Measurements from ENCODE around the gene ZNF581. TPM values are rescaled to one million over a fixed set of nuclear protein-coding genes. Genes with fewer than 3 reads are reported as not detected.

ZNF581 gene
- total and polyA plus RNA-seq, 4 donors = 2.1 to 7.3 (median 5.2) TPM

DNA sequence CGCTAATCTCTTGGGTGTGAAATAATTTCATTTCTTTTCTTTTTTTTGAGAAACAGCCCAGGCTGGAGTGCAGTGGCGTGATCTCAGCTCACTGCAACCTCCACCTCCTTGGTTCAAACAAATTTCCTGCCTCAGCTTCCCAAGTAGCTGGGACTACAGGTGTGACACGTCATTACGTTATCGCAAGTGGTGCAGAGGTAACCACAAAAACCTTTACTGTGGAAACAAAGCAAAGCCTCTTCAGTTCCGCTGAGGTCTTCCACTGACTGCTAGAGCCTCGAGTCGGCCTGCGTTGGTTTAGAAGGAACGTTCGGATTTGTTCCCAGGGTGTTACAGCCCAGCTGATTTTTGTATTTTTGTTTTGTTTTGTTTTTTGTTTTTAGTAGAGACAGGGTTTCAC is 17.1 kb upstream of the ZNF581 start:
- no peaks in the 10 kb centered on the region for H3K27me3 ChIP-seq (ENCODE audit: control insufficient read depth in 4 of 4, insufficient read depth in 4 of 4, low read length in 3 of 4)
- WGBS = 90% methylated on average over 11 of the region's 11 CpGs
- H3K9ac ChIP-seq (ENCODE audit: low read depth in 1 of 2, low read length in 2 of 2) = no peak overlapping the region
- no peak overlapping the region for H3K4me3 ChIP-seq (ENCODE audit: low read depth in 1 of 3, low read length in 3 of 3)
- TF ChIP-seq, protein P1, sequence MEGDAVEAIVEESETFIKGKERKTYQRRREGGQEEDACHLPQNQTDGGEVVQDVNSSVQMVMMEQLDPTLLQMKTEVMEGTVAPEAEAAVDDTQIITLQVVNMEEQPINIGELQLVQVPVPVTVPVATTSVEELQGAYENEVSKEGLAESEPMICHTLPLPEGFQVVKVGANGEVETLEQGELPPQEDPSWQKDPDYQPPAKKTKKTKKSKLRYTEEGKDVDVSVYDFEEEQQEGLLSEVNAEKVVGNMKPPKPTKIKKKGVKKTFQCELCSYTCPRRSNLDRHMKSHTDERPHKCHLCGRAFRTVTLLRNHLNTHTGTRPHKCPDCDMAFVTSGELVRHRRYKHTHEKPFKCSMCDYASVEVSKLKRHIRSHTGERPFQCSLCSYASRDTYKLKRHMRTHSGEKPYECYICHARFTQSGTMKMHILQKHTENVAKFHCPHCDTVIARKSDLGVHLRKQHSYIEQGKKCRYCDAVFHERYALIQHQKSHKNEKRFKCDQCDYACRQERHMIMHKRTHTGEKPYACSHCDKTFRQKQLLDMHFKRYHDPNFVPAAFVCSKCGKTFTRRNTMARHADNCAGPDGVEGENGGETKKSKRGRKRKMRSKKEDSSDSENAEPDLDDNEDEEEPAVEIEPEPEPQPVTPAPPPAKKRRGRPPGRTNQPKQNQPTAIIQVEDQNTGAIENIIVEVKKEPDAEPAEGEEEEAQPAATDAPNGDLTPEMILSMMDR (IDR thresholded peaks at IDR 0.05; ENCODE audit: low read depth, low read length, missing input control) = no peak
- TF ChIP-seq FOXA2 (IDR thresholded peaks at IDR 0.05) (no peak), NR2F2 (IDR thresholded peaks at IDR 0.05) (no peak), RAD21 (IDR thresholded peaks at IDR 0.05) (no peak)
- TF ChIP-seq, protein P2, sequence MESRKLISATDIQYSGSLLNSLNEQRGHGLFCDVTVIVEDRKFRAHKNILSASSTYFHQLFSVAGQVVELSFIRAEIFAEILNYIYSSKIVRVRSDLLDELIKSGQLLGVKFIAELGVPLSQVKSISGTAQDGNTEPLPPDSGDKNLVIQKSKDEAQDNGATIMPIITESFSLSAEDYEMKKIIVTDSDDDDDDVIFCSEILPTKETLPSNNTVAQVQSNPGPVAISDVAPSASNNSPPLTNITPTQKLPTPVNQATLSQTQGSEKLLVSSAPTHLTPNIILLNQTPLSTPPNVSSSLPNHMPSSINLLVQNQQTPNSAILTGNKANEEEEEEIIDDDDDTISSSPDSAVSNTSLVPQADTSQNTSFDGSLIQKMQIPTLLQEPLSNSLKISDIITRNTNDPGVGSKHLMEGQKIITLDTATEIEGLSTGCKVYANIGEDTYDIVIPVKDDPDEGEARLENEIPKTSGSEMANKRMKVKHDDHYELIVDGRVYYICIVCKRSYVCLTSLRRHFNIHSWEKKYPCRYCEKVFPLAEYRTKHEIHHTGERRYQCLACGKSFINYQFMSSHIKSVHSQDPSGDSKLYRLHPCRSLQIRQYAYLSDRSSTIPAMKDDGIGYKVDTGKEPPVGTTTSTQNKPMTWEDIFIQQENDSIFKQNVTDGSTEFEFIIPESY (IDR thresholded peaks at IDR 0.05) = no peak
- TF ChIP-seq, protein P3, sequence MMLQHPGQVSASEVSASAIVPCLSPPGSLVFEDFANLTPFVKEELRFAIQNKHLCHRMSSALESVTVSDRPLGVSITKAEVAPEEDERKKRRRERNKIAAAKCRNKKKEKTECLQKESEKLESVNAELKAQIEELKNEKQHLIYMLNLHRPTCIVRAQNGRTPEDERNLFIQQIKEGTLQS (IDR thresholded peaks at IDR 0.05) = no peak
- TF ChIP-seq, protein P4, sequence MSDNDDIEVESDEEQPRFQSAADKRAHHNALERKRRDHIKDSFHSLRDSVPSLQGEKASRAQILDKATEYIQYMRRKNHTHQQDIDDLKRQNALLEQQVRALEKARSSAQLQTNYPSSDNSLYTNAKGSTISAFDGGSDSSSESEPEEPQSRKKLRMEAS (IDR thresholded peaks at IDR 0.05) = no peak
- no peaks in the 10 kb centered on the region for H3K9me3 ChIP-seq (ENCODE audit: control insufficient read depth in 4 of 4, low read length in 3 of 4)
- peaks cover 0 to 4% (median 0%) of the 10 kb centered on the region in 4 donors for H3K36me3 ChIP-seq (ENCODE audit: control insufficient read depth in 4 of 4, insufficient read depth in 3 of 4, low read depth in 1 of 4, low read length in 3 of 4)
- DNase-seq (ENCODE audit: low spot score) = no peak
- no peak overlapping the region for H3K27ac ChIP-seq (ENCODE audit: low read depth in 1 of 2, low read length in 2 of 2)
- H3K4me1 ChIP-seq (ENCODE audit: control insufficient read depth in 4 of 4, insufficient read depth in 4 of 4, low read length in 3 of 4) = peaks cover 0 to 12% (median 7%) of the 10 kb centered on the region in 4 donors

DNA sequence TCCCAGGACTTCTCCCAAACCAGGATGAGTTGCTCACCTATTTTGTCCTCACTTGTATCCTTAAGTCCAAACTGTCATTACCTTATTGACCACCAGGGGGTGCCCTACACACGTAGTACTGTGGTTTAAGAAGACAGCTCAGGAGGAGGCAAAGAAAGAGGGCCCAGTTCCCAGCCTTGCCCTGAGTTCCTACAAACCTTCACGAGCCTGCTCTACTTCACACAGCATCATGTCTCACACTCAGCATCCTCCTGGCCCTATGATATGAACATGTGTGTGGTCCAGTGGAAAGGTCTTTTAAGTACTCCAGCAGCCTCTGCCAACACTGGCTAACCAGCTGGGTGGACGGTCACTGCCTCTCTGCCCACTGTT is 11.0 kb upstream of the ZNF581 start:
- 30% methylated on average over 3 of the region's 3 CpGs for WGBS
- TF ChIP-seq EGR1 (IDR thresholded peaks at IDR 0.05; ENCODE audit: low read depth in 2 of 2) (no peak), JUND (IDR thresholded peaks at IDR 0.05) (no peak), SP1 (IDR thresholded peaks at IDR 0.05) (no peak), NR2F2 (IDR thresholded peaks at IDR 0.05) (no peak), GABPA (IDR thresholded peaks at IDR 0.05 in 1 of 2, conservative IDR thresholded peaks at IDR 0.05 in 1 of 2) (peak in 1 of 2 donors; percentile 56), HNF4A (conservative IDR thresholded peaks at IDR 0.05) (peak in 1 of 2 donors; percentile 43), RAD21 (IDR thresholded peaks at IDR 0.05) (peak; percentile 88 to 94), FOXA1 (IDR thresholded peaks at IDR 0.05) (no peak)
- TF ChIP-seq, protein P1 (IDR thresholded peaks at IDR 0.05; ENCODE audit: low read depth, low read length, missing input control) = peak; percentile 85
- TF ChIP-seq, protein P5, sequence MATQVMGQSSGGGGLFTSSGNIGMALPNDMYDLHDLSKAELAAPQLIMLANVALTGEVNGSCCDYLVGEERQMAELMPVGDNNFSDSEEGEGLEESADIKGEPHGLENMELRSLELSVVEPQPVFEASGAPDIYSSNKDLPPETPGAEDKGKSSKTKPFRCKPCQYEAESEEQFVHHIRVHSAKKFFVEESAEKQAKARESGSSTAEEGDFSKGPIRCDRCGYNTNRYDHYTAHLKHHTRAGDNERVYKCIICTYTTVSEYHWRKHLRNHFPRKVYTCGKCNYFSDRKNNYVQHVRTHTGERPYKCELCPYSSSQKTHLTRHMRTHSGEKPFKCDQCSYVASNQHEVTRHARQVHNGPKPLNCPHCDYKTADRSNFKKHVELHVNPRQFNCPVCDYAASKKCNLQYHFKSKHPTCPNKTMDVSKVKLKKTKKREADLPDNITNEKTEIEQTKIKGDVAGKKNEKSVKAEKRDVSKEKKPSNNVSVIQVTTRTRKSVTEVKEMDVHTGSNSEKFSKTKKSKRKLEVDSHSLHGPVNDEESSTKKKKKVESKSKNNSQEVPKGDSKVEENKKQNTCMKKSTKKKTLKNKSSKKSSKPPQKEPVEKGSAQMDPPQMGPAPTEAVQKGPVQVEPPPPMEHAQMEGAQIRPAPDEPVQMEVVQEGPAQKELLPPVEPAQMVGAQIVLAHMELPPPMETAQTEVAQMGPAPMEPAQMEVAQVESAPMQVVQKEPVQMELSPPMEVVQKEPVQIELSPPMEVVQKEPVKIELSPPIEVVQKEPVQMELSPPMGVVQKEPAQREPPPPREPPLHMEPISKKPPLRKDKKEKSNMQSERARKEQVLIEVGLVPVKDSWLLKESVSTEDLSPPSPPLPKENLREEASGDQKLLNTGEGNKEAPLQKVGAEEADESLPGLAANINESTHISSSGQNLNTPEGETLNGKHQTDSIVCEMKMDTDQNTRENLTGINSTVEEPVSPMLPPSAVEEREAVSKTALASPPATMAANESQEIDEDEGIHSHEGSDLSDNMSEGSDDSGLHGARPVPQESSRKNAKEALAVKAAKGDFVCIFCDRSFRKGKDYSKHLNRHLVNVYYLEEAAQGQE (IDR thresholded peaks at IDR 0.05) = no peak
- Histone ChIP-seq H3K27ac (ENCODE audit: low read depth in 1 of 2, low read length in 2 of 2) (no peak overlapping the region), H3K4me3 (ENCODE audit: low read depth in 1 of 3, low read length in 3 of 3) (no peak overlapping the region), H3K4me1 (ENCODE audit: control insufficient read depth in 4 of 4, insufficient read depth in 4 of 4, low read length in 3 of 4) (peaks cover 13 to 31% (median 22%) of the 10 kb centered on the region in 4 donors), H3K9me3 (ENCODE audit: control insufficient read depth in 4 of 4, low read length in 3 of 4) (no peaks in the 10 kb centered on the region), H3K27me3 (ENCODE audit: control insufficient read depth in 4 of 4, insufficient read depth in 4 of 4, low read length in 3 of 4) (no peaks in the 10 kb centered on the region), H3K9ac (ENCODE audit: low read depth in 1 of 2, low read length in 2 of 2) (no peak overlapping the region), H3K36me3 (ENCODE audit: control insufficient read depth in 4 of 4, insufficient read depth in 3 of 4, low read depth in 1 of 4, low read length in 3 of 4) (no peaks in the 10 kb centered on the region)
- peak; percentile 88 for DNase-seq (ENCODE audit: low spot score)

All from liver (tissue), 9 donors.